ENCODE measurements around the gene SERPINE1.

GRCh38 chr7:101185258-101185839, 58.4 kb downstream of the SERPINE1 start:
- TF ChIP-seq CTCF (IDR thresholded peaks at IDR 0.05) (no peak), POLR2A (IDR thresholded peaks at IDR 0.05) (no peak)

Data from Peyer's patch (tissue), 4 donors.